Endodermal cell (in vitro differentiated cells): ENCODE data around the gene LAMB1. TPM values are rescaled to one million over a fixed set of nuclear protein-coding genes. Genes with fewer than 3 reads are reported as not detected.

ENCODE experiments used
- DNase-seq: peaks from one replicate; pipeline ENCODE4 v3.0.0-alpha.2; 2017
- H3K27ac ChIP-seq: 2 replicates; pipeline ENCODE4 v1.5.1; 2013; ENCODE audit warnings: mild to moderate bottlenecking, low read depth, low read length, moderate library complexity
- H3K27me3 ChIP-seq: 2 replicates; pipeline ENCODE4 v1.6.1; 2013; ENCODE audit warnings: mild to moderate bottlenecking, low read length, moderate library complexity; ENCODE audit not compliant: insufficient read depth, control insufficient read depth, poor library complexity, severe bottlenecking
- H3K36me3 ChIP-seq: 2 replicates; pipeline ENCODE4 v1.7.0; 2013; ENCODE audit warnings: mild to moderate bottlenecking, low read length, moderate library complexity; ENCODE audit not compliant: control insufficient read depth, insufficient read depth
- H3K4me1 ChIP-seq: one replicate; pipeline ENCODE4 v1.7.0; 2013; ENCODE audit warnings: low read length; ENCODE audit not compliant: control insufficient read depth, insufficient read depth
- H3K4me3 ChIP-seq: 2 replicates; pipeline ENCODE4 v1.5.1; 2013; ENCODE audit warnings: mild to moderate bottlenecking, low read length, moderate library complexity
- H3K9ac ChIP-seq: 2 replicates; pipeline ENCODE4 v1.6.1; 2013; ENCODE audit warnings: mild to moderate bottlenecking, low read length, moderate library complexity; ENCODE audit not compliant: poor library complexity, severe bottlenecking; ENCODE audit errors: extremely low read depth
- H3K9me3 ChIP-seq: 2 replicates; pipeline ENCODE4 v1.6.1; 2013; ENCODE audit warnings: mild to moderate bottlenecking, low read length, moderate library complexity; ENCODE audit not compliant: control insufficient read depth
- H3K27ac Mint-ChIP-seq: 2 replicates; pipeline ENCODE4 v1.8.0; 2020; ENCODE audit warnings: mixed read lengths
- H3K27me3 Mint-ChIP-seq: 2 replicates; pipeline ENCODE4 v1.8.0; 2021; ENCODE audit warnings: mild to moderate bottlenecking, mixed read lengths; ENCODE audit not compliant: insufficient read depth
- H3K36me3 Mint-ChIP-seq: 2 replicates; pipeline ENCODE4 v1.8.0; 2020; ENCODE audit warnings: low read depth, mixed read lengths
- H3K4me1 Mint-ChIP-seq: 2 replicates; pipeline ENCODE4 v1.8.0; 2020; ENCODE audit warnings: mixed read lengths
- H3K4me3 Mint-ChIP-seq: 2 replicates; pipeline ENCODE4 v1.8.0; 2020; ENCODE audit warnings: mild to moderate bottlenecking, moderate library complexity, mixed read lengths
- H3K9me3 Mint-ChIP-seq: 2 replicates; pipeline ENCODE4 v1.8.0; 2020; ENCODE audit warnings: mild to moderate bottlenecking, mixed read lengths
- CTCF ChIP-seq: fragments of 200-600 bp; sonication (generic); conservative IDR thresholded peaks from 2 replicates; pipeline ENCODE4 v1.5.0; 2021; ENCODE audit warnings: antibody characterized with exemption, mild to moderate bottlenecking
- WGBS, 2 experiments: methylation state at CpG; one replicate each; pipeline versions ENCODE4 v1.1.5 to v1.1.7; 2013; ENCODE audit warnings: missing lambda C conversion rate in 2 of 2, mixed read lengths in 1 of 2; ENCODE audit not compliant: insufficient coverage in 1 of 2, insufficient read length in 1 of 2; 5-methylcytosine and 5-hydroxymethylcytosine counted together
- total RNA-seq, 2 donors: library from RNA; stranded (reverse); fragmentation: NEBNext Ultra II Directional in 1 of 2; extraction: Animal tissue kit (Norgen Biotek cat#: 25700) in 1 of 2; gene quantifications; 2 replicates in 1 of 2; 3 replicates in 1 of 2; pipeline ENCODE4 v1.2.1, GENCODE V29; 2021

The LAMB1 gene
- total RNA-seq, 2 donors from 2014 or later: 192 to 209 TPM

- Mint-ChIP-seq H3K4me1 (no peaks in the 10 kb centered on the region), H3K4me3 (no peak overlapping the region), H3K27ac (no peak overlapping the region), H3K27me3 (no peaks in the 10 kb centered on the region), H3K36me3 (peaks cover 58% of the 10 kb centered on the region), H3K9me3 (no peaks in the 10 kb centered on the region)
- no peak overlapping the region for H3K4me3 ChIP-seq
- H3K27me3 ChIP-seq: no peaks in the 10 kb centered on the region
- H3K9me3 ChIP-seq: no peaks in the 10 kb centered on the region
- WGBS, 2 experiments: 92 to 94% methylated on average over 4 of the region's 4 CpGs
- no peak for DNase-seq
- TF ChIP-seq CTCF: no peak
- H3K27ac ChIP-seq: no peak overlapping the region
- no peaks in the 10 kb centered on the region for H3K4me1 ChIP-seq
- H3K36me3 ChIP-seq: peaks cover 91% of the 10 kb centered on the region
- H3K9ac ChIP-seq: no peak overlapping the region
Measured at GRCh38 chr7:107967420-107967819, 35.5 kb downstream of the LAMB1 start.

GRCh38 chr7:107966711-107967110 lies 36.2 kb downstream of the LAMB1 start:
- TF ChIP-seq CTCF: no peak
- Mint-ChIP-seq H3K4me1 (no peaks in the 10 kb centered on the region), H3K9me3 (no peaks in the 10 kb centered on the region), H3K36me3 (peaks cover 56% of the 10 kb centered on the region), H3K27me3 (no peaks in the 10 kb centered on the region), H3K4me3 (no peak overlapping the region), H3K27ac (peak overlapping the region; percentile 78)
- Histone ChIP-seq H3K27me3 (no peaks in the 10 kb centered on the region), H3K36me3 (peaks cover 91% of the 10 kb centered on the region), H3K4me3 (no peak overlapping the region), H3K9me3 (no peaks in the 10 kb centered on the region), H3K9ac (no peak overlapping the region), H3K4me1 (no peaks in the 10 kb centered on the region), H3K27ac (peak overlapping the region; percentile 75)
- WGBS, 2 experiments: 40 to 65% methylated on average over 2 to 4 of the region's 4 CpGs
- DNase-seq: peak; percentile 81

GRCh38 chr7:107964510-107964909 lies 38.5 kb downstream of the LAMB1 start:
- Mint-ChIP-seq H3K4me3 (no peak overlapping the region), H3K4me1 (no peaks in the 10 kb centered on the region), H3K27me3 (no peaks in the 10 kb centered on the region), H3K9me3 (no peaks in the 10 kb centered on the region), H3K36me3 (peaks cover 62% of the 10 kb centered on the region), H3K27ac (no peak overlapping the region)
- no peak for TF ChIP-seq CTCF
- H3K9ac ChIP-seq: no peak overlapping the region
- H3K36me3 ChIP-seq: peaks cover 91% of the 10 kb centered on the region
- H3K4me3 ChIP-seq: no peak overlapping the region
- 94 to 98% methylated on average over 6 to 8 of the region's 11 CpGs for WGBS, 2 experiments
- no peak overlapping the region for H3K27ac ChIP-seq
- H3K4me1 ChIP-seq: no peaks in the 10 kb centered on the region
- no peak for DNase-seq
- no peaks in the 10 kb centered on the region for H3K9me3 ChIP-seq
- no peaks in the 10 kb centered on the region for H3K27me3 ChIP-seq
